Hematopoietic multipotent progenitor cell treated with erythropoietin and hydrocortisone succinate and interleukin-3 and kit ligand, for 17 days (in vitro differentiated cells): ENCODE measurements around the gene BLOC1S1.

ENCODE experiments used
- DNase-seq: peaks from one replicate; pipeline ENCODE4 v3.0.0-alpha.2; 2015; ENCODE audit warnings: low spot score

The BLOC1S1 gene

GRCh38 chr12:55715833-55716581 lies at the start of gene BLOC1S1:
BLOC1S1 (plus strand) TSS chr12:55716046; CDS start chr12:55716052, 6 bp downstream.
- peak; percentile 94 for DNase-seq

DNA sequence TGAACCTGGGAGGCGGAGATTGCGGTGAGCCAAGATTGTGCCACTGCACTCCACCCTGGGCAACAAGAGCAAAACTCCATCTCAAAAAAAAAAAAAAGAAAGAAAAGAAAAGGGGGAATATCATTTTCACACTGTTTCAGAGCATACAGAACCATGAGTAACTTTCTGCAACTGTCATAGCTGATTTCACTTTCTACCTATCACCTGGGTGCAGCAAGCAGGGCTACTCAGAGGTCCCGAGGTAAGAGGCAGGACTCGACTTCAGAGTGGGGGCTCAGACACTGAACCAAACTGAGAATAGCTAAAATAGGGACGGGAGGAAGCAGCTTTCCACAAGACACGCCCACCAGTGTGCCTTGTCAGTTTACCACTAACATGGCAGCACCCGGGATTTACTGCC lies 49.3 kb upstream of the BLOC1S1 start:
- no peak for DNase-seq

DNA sequence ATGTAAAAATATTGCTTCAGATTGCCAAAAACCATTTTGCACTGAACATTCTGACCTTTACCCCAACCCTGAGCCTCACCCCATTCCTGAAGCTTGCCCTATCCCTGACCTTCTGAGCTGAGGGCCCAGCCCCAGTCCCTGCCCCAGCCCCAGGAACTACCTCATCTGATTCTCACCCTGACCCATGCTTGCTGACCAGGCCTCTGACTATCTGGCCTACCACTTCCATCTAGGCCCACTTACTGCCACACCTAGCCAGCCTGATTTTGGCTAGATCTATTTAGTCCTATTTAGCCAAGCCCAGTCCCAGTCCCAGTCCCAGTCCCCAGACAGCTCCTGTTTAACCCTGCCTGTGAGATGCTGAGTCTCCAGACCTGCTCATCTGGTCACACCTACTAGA lies 45.6 kb upstream of the BLOC1S1 start:
- no peak for DNase-seq

DNA sequence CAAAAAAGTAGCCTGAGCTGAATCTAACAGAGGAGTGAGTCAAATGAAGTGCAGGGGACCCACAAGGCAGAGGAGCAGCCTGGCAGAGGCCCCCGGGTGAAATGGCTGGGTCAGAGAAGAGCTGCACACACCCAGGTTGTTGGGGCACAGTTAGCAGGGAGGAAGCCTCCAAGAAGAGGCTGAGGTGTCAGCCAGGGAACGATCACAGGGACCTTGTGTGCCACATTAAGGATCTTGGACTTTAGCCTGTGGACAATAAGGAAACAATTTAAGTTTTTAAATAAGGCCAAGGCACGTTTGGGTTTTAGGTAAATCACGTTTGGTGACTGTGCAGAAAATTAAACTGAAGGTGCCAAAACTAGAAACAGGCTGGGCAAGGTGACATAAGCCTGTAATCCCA lies 44.1 kb upstream of the BLOC1S1 start:
- DNase-seq, result no peak

GRCh38 chr12:55673638-55674037 lies 42.2 kb upstream of the BLOC1S1 start:
- DNase-seq, result no peak

- no peak for DNase-seq
These were observed 40.2 kb upstream of the BLOC1S1 start for GRCh38 chr12:55675666-55676065.

- DNase-seq, result no peak
These were observed 39.1 kb upstream of the BLOC1S1 start for GRCh38 chr12:55676707-55677106.

DNA sequence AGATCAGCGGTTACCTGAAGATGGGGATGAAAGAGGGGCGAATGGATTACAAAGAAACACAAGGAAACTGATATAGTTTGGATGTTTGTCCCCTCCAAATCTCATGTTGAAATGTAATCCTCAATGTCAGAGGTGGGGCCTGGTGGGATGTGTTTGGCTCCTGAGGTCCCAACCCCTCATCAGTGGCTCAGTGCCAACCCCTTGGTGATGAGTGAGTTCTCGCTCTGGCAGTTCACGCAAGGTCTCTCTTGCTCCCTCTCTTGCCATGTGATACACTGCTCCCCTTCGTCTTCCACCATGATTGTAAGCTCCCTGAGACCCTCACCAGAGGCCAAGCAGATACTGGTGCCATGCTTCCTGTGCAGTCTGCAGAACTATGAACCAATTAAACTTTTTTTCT lies 36.2 kb upstream of the BLOC1S1 start:
- no peak for DNase-seq

GRCh38 chr12:55681142-55682077 lies 34.4 kb upstream of the BLOC1S1 start:
- DNase-seq, result no peak

DNA sequence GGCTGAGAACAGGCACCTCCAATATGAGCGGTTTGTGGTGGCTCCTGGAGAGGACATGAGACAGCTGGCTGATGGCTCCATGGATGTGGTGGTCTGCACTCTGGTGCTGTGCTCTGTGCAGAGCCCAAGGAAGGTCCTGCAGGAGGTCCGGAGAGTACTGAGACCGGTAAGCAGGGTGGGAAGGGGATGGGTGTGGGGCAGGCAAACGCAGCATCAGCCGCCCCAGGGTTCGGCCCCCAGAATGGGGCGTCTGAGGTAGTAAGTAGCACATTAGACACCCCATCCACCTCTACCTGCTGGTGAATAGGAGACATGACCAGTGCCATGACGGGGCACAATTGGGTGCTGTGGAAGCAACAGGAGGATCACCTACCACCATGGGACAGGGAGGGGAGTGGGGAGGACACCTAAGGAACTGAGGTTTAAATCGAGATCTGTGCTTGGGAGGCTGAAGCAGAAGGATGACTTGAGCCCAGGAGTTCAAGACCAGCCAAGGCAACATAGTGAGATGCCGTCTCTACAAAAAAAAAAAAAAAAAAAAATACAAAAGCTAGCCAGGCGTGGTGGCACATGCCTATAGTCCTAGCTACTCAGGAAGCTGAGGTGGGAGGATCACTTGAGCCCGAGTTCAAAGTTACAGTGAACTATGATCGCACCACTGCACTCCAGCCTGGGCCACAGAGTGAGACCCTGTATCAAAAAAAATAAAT lies 33.6 kb upstream of the BLOC1S1 start:
- DNase-seq, result no peak

DNA sequence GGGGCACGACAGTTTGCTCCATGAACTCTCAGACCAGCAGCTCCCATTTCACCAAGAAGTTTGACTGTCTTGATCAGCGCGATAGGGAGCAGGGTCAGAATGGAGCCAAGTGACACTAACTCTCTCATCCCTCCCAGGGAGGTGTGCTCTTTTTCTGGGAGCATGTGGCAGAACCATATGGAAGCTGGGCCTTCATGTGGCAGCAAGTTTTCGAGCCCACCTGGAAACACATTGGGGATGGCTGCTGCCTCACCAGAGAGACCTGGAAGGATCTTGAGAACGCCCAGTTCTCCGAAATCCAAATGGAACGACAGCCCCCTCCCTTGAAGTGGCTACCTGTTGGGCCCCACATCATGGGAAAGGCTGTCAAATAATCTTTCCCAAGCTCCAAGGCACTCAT lies 32.2 kb upstream of the BLOC1S1 start:
- no peak for DNase-seq

DNA sequence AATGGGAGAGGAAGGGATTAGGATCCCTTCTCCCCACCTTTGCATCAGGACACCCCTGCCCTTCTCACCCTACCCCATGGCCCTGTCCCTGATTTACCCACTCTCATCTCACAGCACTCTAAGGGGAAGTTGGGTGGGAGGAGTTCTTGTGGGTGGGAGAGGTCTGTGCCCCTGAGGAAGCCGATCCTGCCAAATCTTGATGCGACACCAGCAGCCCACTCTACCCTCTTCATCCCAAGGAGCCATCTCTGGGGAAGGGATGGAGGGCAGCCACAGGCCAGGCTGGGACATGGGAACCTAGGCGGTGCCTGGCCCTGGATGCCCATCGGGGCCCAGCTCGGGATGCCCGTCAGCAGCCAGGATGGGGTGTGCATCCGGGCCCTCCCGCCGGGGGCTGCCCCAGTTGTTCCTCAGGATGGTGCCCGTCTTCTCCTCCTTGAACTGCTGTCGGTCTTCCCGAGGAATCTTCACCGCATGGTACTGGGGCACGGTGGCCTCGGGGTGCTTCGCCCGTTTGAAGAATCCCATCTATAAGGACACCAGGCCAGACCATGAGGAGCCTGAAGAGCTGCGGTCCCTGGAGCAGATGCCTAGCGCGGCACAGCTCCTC lies 31.0 kb upstream of the BLOC1S1 start:
- DNase-seq, result no peak

DNA sequence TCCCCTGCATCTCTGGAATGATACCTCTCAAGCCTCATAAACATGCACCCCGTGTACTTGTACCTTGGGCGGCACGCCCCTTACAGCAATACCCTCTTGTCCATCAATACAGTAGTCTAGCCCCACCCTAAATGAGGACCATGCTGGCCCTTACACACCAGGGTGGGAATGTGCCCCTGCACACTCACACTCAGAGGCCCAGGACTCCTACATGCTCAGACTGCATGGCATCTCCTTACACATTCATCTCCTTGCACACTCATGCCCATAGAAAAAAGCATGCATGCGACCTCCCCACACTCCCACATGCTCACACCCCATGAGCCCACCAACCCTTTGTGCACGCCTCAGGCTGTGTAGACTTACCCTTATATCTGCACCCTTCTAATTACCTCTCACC lies 30.2 kb upstream of the BLOC1S1 start:
- no peak for DNase-seq

DNA sequence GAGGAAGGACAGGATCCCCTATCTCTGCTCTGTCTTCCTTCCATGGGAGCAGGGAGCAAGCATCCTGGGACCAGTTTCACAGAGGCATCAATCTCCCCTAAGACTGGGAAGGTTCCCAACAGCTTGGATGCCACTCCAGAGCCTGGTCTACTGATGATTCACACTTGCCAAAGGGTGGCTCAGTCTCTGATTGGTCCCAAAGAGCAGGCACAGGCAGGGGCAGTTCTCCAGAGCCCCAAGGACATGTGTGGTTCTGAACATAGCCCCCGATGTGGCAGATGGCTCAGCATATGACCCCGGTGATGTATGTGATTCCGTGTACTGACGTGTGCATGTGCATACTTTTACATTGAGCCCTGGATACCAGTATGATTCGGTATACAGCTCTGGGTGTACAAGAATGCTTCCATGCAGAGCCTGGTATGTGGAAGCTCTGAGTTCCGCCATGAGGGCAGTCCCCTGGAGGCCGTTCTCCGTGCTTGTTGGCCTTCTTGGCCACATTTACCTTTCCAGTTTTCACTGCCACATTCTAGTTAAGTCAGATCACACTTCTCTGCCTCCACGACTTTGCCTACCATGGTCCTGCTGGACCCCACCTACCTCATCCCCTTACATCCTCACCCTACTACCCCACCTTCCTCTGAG lies 29.4 kb upstream of the BLOC1S1 start:
- no peak for DNase-seq

- DNase-seq, result no peak
These were observed 28.1 kb upstream of the BLOC1S1 start for GRCh38 chr12:55687746-55688145.

- no peak for DNase-seq
These were observed 26.9 kb upstream of the BLOC1S1 start for GRCh38 chr12:55688716-55689655.

DNA sequence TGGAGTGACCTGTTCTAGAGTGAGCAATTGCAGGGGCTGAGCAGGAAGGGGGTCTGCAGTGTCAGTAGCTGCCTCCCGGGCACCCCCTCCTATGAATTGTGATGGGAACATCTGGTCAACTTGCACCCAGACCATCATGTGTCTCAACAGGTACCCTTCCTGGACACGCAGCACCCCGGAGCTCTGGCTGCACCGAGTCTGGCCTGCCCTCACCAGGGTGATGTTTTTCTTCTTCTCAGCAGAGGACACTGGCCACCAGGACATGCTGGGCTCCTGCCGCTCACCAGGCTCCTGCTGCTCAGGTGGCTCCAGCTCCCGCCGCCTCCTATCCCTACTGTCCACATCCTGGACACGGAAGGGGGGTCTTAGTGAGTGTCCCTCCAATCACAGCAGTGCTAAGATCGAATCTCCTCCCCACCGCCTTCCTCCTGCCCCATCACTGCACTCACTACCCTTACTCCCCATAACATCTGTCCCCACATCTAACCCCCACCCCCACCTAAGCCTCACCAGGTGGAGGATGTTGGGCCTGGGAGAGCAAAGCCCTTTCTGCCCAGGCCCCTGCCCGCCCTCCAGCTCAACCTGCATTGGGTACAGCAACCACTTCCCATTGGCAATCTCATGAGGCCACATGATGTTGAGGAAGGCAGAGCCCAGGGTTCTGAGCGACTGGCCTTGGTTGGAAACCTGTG lies 23.1 kb upstream of the BLOC1S1 start:
- no peak for DNase-seq

GRCh38 chr12:55693323-55694187 lies 22.3 kb upstream of the BLOC1S1 start:
- DNase-seq, result no peak

DNA sequence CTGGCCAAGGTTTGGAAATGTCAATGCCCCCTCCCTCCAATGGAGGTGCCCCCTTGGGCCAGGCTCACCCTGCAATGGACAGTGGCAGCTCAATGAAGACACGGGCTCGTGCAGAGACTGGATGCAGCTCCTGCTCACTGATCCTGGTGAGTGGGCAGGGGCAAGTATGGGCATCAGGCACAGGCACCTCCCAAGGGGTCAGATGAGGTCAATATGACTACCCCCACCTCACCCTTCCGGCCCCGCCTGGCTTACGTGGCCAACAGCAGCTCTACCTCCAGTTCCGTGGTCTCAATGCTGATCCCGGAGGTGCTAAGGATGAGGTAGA lies 21.7 kb upstream of the BLOC1S1 start:
- DNase-seq, result no peak
